KOPT-K1 (cell line): ENCODE measurements around the gene PLEKHF1.
A peak's percentile ranks its signal among the peaks of the same experiment; 100 is the strongest.
"Not testable (repeated sequence)": the region's sequence is repeated elsewhere in the genome, so short reads cannot be mapped to it uniquely, and the experiment has no call there.

Experiments
- H3K27ac ChIP-seq: fragments of 200-600 bp; sonication (generic); 2 replicates; pipeline ENCODE4 v1.5.1; 2016; ENCODE audit warnings: antibody characterized with exemption, mild to moderate bottlenecking, low read depth, low read length; ENCODE audit not compliant: poor library complexity, severe bottlenecking
- H3K36me3 ChIP-seq: fragments of 200-600 bp; sonication (generic); 2 replicates; pipeline ENCODE4 v1.5.1; 2017; ENCODE audit warnings: antibody characterized with exemption, mild to moderate bottlenecking, low read length, moderate library complexity; ENCODE audit not compliant: insufficient read depth
- H3K9me3 ChIP-seq: fragments of 200-600 bp; sonication (generic); 2 replicates; pipeline ENCODE4 v1.5.1; 2017; ENCODE audit warnings: antibody characterized with exemption, low read length, mild to moderate bottlenecking; ENCODE audit not compliant: insufficient read depth, poor library complexity, severe bottlenecking

PLEKHF1 gene

GRCh38 chr19:29666578-29667386 is 1.5 kb downstream of the PLEKHF1 start:
- peaks cover 4% of the 10 kb centered on the region; the same call in 1 of the 2 replicates for H3K36me3 ChIP-seq
- peak overlapping the region; percentile 80 for H3K27ac ChIP-seq
- H3K9me3 ChIP-seq = no peaks in the 10 kb centered on the region

- Histone ChIP-seq H3K36me3 (peaks cover 4% of the 10 kb centered on the region; the same call in 1 of the 2 replicates), H3K9me3 (no peaks in the 10 kb centered on the region), H3K27ac (peak overlapping the region; percentile 80)
Observed at GRCh38 chr19:29667387-29667783, 2.1 kb downstream of the PLEKHF1 start.

GRCh38 chr19:29667901-29668341 is 2.7 kb downstream of the PLEKHF1 start:
- Histone ChIP-seq H3K9me3 (no peaks in the 10 kb centered on the region), H3K36me3 (peaks cover 4% of the 10 kb centered on the region; the same call in 1 of the 2 replicates), H3K27ac (peak overlapping the region; percentile 80)

DNA sequence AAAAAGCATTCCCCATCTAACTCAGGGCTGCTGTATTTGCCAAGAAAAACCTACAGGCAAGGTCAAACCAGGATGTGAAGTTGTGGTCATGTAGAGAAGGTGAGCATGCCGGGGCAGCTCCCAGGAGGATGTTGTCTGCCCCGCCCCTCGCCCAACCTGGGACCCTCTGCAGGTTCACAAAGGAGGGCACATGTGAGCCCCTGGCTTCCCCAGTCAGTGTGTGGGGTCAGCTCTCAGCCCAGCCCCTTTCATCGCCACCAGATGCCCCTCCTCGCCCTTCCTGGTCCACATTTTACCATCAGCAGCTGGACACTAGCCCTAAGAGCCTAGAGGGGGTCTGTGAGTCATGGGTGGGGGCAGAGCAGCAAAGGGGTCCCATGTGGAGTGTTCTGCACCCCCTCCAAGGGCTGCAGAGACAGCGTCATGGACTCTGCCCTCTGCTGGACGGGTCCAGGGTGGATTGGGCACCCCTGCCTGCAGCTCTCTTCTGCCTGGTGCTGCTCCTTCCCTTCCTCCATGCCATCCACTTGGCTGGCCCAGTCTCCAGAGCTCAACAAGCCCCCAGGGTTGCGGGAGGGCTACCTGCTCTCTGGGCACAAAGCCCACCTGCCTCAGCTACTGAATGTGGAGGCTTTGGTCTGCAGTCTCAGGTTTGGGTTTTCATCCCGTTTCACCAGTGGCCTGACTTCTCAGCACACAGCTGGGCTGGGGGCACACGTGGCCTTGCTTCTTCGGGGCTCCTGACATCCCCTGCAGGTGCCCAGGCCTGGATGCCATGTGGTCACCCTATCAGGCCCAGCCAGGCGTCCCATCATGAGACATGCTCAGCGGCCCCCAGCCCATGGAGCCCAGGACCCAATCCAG is 3.7 kb downstream of the PLEKHF1 start:
- Histone ChIP-seq H3K9me3 (no peaks in the 10 kb centered on the region), H3K27ac (peak overlapping the region; percentile 80), H3K36me3 (peaks cover 7% of the 10 kb centered on the region)

GRCh38 chr19:29670255-29670654 is 5.0 kb downstream of the PLEKHF1 start:
- no peaks in the 10 kb centered on the region for H3K9me3 ChIP-seq
- no peak overlapping the region for H3K27ac ChIP-seq
- peaks cover 19% of the 10 kb centered on the region for H3K36me3 ChIP-seq

DNA sequence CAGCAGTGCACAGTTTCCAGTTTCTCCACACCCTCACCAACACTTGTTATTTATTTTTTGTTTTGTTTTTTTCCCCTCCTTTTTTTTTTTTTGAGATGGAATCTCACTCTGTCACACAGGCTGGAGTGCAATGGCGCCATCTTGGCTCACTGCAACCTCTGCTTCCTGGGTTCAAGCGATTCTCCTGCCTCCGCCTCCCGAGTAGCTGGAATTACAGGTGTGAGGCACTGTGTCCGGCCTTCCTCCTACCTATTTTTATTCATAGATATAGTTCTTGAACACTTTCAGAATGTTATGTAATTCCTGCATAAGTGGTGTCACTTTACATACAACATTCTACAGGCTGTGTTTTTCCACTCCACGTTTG is 5.7 kb downstream of the PLEKHF1 start:
- Histone ChIP-seq H3K36me3 (peaks cover 27% of the 10 kb centered on the region), H3K27ac (peak overlapping the region; percentile 92)
- not testable (repeated sequence) for H3K9me3 ChIP-seq

GRCh38 chr19:29671393-29672160 is 6.3 kb downstream of the PLEKHF1 start:
- peak overlapping the region; percentile 92 for H3K27ac ChIP-seq

DNA sequence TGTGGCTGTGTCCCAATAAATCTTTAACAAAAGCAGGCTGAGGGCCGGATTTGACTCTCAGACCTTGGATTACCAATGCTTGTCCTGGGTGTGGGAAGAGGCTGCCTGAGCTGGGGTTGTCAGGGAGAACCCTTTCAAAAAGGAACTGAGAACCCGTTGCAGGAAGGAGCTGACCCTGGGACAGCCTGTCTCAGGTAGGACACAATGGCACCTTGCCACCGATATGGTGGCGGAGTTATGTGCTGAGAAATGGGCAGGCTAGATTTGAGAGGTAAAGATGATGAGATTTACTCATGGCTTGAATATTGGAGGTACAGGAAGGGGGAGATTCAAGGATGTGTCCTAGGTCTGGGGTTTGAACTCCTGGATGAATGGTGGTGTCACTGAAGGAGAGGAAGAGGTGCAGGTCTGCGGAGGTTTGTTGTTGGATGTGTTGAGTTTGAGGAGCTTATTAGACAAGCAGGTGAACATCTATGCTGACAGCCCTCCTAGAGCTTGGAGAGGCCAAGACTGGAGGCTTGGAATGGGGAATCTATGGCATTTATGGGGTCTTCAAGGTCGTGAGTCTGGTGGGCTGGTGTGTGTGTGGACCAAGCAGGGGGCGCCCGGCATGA is 7.2 kb downstream of the PLEKHF1 start:
- Histone ChIP-seq H3K9me3 (no peaks in the 10 kb centered on the region), H3K27ac (peak overlapping the region; percentile 92), H3K36me3 (peaks cover 41% of the 10 kb centered on the region)

More at GRCh38 chr19:29671393-29672160, 6.3 kb downstream of the PLEKHF1 start:
- H3K9me3 ChIP-seq = no peaks in the 10 kb centered on the region
- H3K36me3 ChIP-seq = peaks cover 32% of the 10 kb centered on the region

- no peaks in the 10 kb centered on the region for H3K9me3 ChIP-seq
- H3K36me3 ChIP-seq = peaks cover 43% of the 10 kb centered on the region
- H3K27ac ChIP-seq = peak overlapping the region; percentile 92
Observed at GRCh38 chr19:29672933-29673336, 7.7 kb downstream of the PLEKHF1 start.

DNA sequence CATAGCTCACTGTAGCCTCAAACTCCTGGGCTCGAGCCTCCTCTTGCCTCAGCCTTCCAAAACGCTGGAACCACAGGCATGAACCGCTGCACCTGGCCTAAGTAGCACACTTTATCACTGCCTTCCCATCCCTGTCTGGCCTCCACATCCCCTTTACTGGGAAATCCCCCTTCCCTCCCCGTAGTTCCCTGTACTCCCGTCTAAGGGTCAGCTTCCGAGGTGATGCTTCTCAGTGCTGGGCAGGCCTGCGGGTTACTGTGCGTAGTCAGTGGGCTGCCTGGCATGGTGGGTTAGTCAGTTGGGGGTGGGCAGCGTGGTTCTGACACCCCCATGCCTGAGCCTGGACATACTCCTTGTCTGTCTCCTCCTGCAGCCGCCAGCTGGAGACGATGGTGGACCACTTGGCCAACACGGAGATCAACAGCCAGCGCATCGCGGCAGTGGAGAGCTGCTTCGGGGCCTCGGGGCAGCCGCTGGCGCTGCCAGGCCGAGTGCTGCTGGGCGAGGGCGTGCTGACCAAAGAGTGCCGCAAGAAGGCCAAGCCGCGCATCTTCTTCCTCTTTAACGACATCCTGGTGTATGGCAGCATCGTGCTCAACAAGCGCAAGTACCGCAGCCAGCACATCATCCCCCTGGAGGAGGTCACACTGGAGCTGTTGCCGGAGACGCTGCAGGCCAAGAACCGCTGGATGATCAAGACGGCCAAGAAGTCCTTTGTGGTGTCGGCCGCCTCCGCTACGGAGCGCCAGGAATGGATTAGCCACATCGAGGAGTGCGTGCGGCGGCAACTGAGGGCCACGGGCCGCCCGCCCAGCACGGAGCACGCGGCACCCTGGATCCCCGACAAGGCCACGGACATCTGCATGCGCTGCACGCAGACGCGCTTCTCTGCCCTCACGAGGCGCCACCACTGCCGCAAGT is 8.4 kb downstream of the PLEKHF1 start:
- Histone ChIP-seq H3K9me3 (no peaks in the 10 kb centered on the region), H3K27ac (peak overlapping the region; percentile 92), H3K36me3 (peaks cover 50% of the 10 kb centered on the region)

- peaks cover 49% of the 10 kb centered on the region for H3K36me3 ChIP-seq
- peak overlapping the region; percentile 92 for H3K27ac ChIP-seq
- no peaks in the 10 kb centered on the region for H3K9me3 ChIP-seq
Observed at GRCh38 chr19:29674374-29675119, 9.3 kb downstream of the PLEKHF1 start.

- H3K27ac ChIP-seq = peak overlapping the region; percentile 92
- peaks cover 49% of the 10 kb centered on the region for H3K36me3 ChIP-seq
- no peaks in the 10 kb centered on the region for H3K9me3 ChIP-seq
Observed at GRCh38 chr19:29675120-29675649, 9.9 kb downstream of the PLEKHF1 start.

GRCh38 chr19:29675650-29676186 is 10.5 kb downstream of the PLEKHF1 start:
- Histone ChIP-seq H3K9me3 (no peaks in the 10 kb centered on the region), H3K36me3 (peaks cover 49% of the 10 kb centered on the region), H3K27ac (peak overlapping the region; percentile 92)
